ENCODE measurements around the gene TPCN1.

Gene TPCN1

DNA sequence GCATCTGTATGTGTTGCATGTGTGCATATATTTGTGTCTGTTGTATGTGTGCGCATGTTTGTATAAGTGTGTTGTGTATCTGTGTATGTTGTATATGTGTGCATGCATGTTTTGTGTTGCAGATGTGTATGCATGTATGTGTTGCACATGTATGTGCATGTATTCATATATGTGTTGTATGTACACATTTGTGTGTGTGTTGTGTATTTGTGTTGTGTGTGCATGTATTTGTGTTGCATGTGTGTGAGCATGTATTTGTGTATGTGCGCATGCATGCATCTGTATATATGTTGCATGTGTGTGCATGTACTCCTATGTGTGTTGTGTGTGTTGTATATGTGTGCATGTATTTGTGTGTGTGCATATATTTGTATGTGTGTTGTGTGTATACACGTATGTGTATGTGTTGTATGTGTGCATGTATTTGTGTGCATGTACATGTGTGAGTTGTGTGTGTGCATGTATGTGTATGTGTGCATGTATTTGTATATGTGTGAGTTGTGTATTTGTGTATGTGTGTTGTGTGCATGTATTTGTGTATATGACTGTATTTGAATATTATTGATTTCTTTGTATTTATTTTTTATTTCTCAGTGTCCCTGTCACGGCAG lies 96.9 kb downstream of the TPCN1 start:
- no peak for FAIRE-seq

DNA sequence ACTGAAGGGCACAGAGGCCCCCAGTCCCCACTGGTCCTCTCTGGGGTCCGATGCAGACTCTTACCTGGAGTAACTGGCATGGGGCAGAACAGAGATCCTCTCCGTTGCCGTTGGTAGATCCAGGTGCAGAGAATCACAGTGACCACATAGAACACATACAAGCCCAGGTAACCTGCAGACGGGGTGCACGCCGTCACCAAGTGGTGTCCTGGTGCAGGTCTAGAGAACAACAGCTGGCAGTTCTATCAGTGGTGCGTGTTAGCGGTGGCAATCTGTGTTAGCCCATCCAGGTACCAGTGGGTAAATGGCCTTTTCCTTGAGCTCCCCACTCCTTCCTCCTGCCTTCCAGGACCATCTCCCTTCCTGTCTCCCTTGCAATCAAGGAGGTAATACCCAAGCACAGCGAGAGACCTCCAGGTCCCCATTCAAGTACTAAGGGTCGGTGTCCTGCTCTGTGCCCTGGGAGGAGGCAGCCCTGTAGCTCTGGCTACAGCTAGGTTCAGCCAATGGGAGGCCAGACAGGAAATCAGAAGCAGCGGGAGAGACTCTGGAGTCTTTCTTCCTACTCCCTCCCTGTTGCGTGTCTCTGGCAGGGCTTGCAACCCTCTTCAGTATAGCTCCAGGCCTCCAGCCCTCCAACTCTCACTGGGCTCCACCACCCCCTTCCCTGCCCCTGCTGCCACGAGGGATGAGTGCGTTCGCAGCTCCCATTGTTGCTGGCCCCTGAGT lies 97.8 kb downstream of the TPCN1 start:
- FAIRE-seq: no peak

DNA sequence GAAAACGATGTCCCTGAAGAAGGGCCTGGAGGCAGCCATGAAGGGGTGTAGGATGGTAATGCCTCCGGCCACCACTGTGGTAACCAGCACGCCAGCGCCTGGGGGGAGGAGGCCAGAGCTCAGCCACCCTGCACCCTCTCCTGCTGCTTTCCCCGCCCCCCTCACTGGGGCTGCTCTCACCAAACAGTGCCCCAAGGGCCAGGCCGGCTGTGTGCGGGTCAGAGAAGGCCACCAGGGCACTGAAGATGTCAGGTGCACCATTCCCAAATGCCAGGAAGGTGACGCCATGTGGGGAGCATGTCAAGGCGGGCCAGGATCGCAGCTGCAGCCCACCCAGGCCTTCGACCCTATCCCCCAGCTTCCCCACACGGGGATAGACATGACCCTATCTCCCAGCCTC lies 99.1 kb downstream of the TPCN1 start:
- no peak for FAIRE-seq

DNA sequence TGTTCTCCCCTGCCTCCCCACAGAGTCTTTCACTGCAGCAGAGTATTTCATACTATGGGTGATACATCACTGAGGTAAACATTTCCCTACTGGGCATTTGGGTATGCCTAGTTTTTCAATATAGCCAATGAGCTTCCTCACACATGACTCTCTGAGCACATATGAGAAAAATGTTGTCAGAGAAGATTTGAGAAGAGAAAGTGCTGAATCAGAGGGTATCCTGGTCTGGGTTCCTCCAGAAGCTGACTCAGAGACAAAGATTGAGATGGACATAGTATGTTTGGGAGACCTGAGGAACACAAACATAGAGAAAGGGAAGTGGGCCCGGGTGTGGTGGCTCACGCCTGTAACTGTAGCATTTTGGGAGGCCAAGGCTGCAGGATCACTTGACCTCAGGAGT lies 101.1 kb downstream of the TPCN1 start:
- no peak for FAIRE-seq

DNA sequence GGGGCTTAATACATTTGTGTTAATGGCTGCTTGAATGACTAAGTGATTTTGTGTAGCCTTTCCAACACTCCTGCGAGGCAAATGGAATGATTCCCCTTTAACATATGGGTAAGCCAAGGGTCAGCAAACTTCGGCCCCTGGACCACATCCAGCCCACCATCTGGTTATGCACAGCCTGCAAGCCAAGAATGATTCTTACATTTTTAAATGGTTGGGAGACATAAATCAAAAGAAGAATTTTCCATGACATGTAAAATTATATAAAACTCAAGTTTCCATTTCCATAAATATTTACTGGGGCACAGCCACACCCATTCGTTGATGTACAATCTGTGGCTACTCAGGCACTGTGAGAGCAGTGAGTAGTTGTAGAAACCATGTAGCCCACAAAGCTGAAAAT lies 104.7 kb downstream of the TPCN1 start:
- no peak for FAIRE-seq

DNA sequence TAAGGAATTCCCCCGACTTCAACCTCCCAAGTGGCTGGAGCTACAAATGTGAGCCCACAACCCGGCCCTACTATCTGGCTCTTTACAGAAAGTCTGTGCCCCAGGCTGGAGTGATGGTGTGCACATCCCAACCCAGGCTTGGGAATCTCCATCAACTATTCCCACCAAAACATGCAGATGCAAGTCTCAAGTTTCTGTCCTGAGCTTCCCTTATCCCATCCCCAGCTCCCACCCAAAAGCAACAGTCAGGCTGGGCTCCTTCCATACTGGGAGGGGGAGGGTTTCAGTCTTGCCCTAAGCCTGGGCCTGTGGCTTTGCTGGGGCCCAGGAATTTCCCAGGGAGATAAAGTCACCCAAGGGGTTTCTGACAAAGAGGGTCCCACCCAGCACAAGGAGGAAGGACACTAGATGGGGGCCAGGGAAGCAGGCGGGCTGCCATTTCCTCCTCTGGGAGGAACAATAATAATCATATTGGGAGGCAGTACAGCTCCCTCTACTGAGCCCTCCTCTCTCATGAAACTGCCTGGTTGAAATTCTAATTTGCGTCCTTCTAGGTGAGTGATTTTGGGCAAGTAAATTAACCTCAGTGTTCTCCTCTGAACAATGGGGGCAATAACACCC lies 105.6 kb downstream of the TPCN1 start:
- no peak for FAIRE-seq

DNA sequence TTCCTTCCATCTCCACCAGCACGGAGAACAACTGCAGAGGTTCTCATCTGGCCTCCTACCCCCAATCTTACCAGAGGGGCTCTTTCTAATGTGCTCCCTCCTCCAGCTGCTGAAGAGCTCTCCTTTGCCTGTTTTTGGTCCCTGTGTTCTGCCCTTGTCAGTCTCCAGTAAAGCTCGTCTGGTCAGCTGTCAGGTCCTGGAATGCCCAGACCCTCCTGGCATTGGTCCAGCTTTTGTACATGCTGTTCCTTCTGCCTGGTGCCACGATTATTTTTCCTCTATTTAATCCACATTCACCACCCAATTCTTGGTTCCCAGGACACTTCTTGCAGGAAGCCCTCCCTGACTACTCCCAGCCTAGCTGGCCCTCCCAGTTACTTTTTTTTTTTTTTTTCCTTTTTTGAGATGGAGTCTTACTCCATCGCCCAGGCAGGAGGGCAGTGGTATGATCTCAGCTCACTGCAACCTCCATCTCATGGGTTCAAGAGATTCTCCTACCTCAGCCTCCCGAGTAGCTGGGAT lies 107.2 kb downstream of the TPCN1 start:
- FAIRE-seq: no peak

DNA sequence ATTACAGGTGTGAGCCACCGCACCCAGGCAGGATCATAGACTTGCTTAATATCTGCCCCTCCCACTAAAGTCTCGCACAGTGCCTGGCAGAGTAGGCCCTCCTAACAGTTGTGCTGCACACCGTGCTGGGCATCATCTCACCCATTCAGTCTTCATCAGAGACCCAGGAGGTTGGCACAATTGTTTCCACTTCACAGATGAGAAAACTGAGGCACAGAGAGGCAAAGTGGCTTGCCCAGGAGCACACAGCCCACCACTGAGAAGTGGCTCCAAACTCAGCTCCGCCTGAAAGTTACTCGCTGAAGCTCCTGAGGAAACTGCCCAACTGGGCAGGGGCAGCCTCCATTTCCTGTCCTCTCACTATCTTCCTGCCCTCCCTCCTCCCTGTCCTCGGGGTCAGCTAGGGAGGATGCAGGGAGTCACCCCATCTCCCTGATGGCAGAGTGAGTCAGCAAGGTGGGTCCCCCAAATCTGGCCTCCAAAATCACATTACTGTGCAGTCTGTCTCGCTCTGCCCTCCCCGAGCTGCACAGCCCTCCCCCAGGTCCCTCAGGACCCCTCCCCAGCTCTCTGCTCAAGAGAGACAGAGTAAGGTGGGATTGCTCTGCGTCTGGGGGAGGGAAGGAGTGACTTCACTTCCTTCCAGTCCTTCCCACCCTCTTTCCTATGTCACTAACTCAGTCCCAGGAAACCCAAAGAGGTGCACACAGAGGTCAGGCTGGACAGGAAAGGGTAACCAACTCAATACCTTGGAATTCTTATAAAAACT lies 107.9 kb downstream of the TPCN1 start:
- FAIRE-seq: no peak

DNA sequence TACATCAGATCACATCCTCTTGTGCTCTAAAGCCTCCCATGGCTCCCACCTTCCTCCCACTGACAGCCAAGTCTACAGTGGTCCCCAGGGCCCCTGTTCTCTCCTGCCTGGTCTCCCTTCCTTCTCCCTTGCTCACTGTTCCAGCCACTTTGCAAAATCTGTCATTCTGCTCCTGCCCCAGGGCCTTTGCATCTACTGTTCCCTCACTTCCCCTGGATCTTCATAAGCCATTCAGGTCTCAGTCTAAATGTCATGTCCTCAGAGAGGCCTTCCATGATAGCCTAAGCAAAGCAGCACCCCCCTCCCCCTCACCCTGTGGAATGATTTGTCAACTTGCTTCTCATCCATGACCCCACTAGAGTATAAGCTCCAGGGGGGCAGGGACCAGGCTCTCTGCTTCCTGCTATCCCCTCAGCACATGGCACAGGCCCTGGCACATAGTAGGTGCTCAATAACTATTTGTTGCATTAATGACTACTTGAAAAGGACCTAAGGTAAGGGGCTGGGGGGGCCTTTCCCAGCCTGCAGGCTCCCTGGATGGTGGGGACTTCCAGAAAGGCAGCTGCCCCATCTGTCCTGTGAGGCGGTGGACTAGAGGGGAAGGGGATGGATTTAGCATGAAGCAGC lies 108.6 kb downstream of the TPCN1 start:
- FAIRE-seq: no peak

DNA sequence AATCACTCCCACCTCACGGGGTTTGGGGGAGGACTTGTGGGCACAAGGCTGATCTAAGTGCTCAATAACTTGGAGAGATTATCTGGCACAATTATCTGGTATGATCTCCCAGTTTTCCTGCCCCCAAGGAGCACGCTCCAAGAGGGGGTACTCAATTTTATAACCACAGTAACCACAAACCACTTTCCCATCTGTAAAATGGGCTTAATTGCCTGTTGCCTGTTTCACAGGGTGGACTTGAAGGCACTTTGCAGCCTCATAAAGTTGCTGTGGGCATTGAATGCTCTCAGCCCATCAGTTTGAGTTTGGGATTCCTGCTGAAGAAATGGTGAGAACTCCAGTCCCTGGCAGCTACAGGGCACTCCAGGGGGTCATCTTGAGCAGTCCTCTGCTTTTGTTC lies 109.2 kb downstream of the TPCN1 start:
- FAIRE-seq: no peak

DNA sequence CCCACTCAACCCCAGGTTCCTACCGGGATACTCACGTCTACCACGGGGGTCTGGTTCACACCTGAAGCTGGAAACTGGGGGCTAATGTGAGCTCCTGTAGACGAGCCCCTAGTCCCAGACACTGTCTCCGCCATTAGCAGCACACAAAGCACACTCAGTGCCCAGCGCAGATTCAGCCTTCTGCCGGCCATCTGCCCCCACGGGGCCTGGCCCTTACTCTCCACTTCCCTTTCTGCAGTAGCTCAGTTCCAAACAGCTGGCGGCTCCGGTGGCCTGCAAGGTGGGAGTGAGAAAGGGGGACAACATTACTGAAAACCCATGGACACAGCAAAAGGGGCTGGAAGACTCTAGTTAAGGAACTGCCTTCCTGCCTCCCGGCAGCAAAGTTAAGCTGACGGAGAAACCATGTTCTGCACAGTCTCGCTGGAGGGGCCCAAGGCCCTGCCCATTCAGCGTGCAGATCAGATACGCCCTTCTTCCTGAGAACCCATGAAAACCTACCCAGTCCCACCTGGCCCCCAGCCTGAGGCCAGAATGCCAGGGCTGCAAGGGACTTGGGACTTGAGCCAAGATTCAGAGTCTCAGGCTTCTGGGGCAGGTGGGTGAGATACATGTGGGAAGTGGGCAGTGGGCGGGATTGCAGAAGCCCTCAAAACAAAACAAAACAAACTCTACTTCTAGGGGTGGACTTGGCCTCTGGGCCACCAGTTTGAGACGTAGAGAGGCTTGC lies 111.6 kb downstream of the TPCN1 start:
- FAIRE-seq: no peak

DNA sequence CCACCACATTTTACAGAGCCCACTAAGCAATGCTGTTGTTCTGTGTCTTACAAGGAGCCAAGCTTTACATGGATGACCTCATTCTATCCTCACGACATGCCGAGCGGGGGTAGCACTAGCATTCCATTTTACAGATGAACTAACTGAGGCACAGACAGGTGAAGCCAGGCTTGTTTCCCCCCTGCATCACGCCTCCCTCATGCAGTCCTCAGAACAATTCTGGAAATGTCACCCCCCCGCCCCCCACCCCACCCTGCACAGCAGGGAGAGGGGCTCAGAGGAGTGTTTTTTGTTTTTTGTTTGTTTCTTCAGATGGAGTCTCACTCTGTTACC lies 112.1 kb downstream of the TPCN1 start:
- no peak for FAIRE-seq

DNA sequence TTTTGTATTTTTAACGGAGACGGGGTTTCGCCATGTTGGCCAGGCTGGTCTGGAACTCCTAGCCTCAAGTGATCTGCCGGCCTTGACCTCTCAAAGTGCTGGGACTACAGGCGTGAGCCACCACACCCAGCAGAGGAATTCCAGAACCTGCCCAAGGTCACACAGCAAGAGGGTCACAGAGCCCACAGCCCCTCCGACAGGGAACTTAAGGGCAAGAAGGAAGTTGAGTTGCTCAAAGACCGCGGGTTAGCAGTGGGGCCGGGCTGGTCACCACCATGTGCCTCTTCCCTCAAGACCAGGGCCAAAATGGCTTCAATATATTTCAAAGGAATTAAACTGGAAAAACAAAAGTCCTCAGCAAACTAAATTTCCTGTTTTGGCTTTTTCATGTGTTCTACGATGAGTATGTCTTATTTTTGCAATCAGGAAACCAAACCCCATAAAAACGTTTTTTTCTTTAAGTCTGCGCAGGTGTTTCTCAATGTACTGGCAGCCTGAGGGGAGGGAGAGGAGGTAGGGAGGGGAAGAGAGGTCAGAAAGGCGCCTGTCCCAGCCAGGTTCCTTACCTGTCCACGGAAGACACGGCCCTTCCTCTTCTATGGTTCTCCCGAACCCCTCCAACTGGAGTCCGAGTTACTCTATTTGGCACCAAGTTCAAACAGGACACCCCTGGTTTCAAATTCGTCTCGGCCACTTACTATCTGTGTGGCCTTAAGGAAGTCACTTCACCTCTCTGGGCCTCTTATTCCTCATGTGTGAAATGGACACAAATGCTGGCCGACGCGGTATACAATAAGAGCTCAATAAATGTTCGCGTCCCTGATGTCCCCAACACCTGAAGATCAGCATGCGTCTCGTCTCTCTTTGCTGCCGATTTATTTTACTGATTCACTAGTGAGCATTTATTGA lies 112.9 kb downstream of the TPCN1 start:
- FAIRE-seq: no peak

DNA sequence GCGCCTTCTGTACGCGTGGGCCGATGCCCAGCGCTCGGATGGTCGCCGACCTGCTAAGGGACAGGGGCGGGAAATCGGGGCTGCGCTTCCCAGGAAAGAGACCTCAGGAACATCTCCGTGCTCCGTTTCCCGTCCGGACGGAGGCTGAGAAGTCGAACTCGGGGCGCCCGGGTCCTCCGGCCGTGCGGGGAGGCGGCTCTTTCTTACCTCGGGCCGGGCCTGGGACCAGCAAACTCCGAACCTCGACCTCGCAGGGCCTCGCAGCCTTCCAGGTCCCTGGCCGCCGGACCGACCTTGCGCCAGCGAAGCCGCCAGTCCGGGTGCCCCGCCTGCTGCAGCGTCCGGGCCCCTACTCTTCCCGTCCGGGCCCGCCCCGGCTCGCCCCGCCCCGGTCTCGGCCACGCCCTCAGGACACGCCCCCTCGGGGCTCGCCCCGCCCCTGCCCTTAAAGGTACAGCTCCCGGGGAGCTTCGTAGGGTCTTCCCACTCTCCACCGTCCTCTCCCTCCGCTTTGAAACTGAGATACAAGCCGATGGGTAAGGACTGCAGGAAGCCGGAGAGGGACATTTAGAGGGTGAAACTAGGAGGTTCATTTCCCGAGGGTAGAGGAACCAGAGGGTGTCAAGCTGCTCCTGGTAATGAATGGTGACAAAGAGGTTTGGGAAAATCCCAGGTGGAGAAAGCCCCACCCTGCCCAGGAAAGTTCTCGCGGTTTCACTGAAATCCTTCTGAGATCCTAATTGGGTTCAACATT lies 113.7 kb downstream of the TPCN1 start, which contains the start of gene SLC8B1:
TSS of gene SLC8B1 (minus strand) at position 324 of the 754 bp plus-strand sequence. CDS start 2,231 bp downstream, outside the sequence.
- FAIRE-seq: no peak

DNA sequence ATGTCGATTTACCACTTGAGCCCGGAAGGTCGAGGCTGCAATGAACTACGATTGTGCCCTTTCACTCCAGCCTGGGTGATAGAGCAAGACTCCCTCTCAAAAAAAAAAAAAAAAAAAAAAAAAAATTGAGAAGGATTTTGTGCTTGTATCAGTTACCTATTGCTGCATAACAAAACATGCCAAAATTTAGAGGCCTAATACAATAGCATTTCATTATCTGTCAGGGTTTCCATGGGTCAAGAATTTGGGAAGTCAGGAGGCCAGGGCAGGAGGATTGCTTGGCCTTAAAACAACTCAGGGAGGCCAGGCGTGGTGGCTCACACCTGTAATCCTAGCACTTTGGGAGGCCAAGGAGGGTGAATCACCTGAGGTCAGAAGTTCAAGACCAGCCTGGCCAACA lies 118.3 kb downstream of the TPCN1 start:
- no peak for FAIRE-seq

DNA sequence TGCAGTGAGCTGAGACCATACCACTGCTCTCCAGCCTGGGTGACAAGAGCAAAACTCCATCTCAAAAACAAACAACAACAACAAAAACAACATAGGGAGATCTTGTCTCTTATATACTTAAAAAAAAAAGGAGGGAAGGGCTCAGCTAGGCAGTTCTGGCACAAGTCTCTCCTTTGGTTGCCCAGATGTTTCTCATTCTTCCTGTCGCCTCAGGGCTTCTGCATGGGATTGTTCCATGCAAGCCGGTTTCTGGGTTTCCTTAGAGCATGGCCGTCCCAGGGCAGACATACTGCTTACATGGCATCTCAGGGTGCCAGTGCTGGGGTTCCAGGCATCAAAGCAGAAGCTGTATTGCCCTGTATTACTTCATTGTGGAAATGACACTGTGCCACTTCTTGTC lies 118.8 kb downstream of the TPCN1 start:
- no peak for FAIRE-seq

DNA sequence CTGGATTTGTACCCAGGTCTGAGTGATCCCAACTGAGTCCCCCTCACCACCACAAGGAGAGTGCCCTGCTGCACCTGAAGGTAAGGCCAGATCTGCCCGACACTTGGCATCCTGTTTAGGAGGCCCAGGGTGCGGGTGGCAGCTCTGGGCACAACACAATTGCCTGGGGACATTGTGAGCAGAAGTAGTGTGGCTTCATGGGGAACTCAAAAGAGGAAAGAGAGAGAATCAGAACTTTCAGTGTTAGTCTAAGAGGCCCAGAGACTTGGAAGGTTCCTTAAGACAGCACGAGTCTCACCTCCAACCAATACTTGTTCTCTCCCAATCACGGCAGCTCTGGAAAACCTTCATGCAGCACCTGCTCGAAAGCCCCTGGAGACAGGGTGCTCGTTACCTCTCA lies 120.3 kb downstream of the TPCN1 start:
- no peak for FAIRE-seq

DNA sequence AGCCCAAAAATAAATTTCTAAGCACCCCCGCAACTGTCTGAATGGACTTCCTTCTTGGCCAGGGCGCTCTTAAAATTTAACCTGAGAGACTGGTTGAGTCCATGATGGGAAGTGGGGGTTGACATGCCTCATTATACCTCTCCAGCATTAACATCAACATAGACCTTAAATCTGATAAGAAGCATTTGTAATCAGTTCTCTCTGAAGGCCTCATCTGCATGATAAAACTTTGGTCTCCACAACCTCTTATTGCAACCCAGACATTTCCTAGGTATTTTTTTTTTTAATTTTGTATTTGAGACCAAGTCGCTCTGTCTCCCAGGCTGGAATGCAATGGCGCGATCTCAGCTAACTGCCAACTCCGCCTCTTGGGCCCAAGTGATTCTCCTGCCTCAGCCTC lies 124.1 kb downstream of the TPCN1 start:
- no peak for FAIRE-seq

DNA sequence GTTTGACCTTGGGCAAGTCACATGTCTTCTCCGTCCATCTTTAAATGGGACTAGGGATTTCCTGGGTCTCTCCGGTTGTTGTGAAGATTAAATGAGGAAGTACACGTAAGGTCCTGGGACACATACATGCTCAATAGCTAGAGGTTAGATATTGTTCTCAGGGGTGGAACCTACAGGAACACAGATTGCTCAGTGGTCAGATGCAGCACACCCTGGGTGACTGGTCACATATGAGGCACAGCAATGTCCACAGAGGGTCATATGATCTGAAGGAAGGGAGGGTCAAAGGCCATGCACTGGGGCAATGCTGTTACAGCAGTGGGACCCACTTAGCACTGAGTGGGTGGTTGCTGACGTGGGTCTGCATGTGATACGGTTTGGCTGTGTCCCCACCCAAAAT lies 125.1 kb downstream of the TPCN1 start:
- FAIRE-seq: no peak

DNA sequence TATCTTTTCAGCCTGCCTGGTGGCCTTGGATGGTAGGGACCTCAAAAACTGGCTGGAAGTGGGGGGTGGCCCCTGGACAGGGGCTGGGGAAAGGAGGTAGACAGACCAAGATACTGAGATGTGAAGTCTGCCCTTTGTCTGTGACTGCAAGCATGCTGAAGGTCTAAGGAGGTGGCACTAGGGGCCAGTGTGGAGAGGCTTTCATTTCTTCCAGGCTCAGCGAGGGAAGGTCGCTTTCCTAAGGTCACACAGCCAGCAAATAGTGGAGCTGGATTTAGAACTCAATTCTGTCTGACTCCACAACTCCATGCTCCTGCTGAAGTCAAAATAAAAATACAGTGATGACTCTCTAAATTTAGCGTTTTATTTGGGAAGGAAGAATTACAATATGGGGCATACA lies 125.8 kb downstream of the TPCN1 start:
- no peak for FAIRE-seq

All from TTC549 (cell line).